Measurements from ENCODE around the gene TBL3. TPM values are rescaled to one million over a fixed set of nuclear protein-coding genes. Genes with fewer than 3 reads are reported as not detected.

TBL3 gene
- total and polyA plus RNA-seq, 4 donors = 12.5 to 24.3 (median 14.2) TPM

DNA sequence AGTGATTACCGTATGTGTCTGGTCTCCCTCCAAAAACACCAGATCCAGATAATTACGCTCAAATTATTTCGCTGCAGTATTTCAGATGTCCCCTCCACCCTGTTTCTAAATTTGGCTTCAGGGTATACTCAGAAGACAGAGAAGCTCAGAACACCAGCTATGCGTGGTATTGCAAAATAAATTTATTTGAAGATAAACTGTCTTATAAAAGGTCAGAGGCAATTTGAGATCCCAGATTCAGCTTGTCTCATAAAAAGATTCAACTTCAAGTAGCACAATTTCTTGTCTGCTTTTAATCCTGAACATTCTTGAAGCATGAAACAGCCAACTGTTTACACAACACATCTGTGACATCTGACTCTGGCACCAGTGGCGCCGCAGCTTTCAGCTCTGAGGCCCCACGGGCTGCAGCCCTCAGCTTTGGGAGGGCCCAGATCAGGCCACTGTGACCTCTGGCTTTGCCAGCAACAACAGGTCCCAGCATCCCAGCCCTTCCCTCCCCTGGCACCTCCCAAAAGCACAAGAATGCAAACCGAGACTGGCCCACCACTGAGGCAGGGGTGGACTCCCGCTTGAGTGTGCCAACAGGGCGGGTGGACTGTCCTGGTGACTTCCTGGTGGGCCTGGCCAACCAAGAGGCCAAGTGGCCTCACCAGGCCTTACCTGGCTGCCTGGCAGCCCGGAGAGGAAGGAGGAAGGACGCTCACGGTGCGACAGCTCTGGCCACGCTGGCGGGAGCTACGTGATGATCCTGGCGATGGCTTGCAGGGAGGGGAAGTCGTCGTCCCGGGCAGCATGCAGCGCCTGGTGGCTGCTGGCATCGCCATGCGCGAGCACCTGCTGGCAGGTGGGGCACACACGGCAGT, 25.9 kb downstream of the TBL3 start (continued):
- TF ChIP-seq, protein P1, sequence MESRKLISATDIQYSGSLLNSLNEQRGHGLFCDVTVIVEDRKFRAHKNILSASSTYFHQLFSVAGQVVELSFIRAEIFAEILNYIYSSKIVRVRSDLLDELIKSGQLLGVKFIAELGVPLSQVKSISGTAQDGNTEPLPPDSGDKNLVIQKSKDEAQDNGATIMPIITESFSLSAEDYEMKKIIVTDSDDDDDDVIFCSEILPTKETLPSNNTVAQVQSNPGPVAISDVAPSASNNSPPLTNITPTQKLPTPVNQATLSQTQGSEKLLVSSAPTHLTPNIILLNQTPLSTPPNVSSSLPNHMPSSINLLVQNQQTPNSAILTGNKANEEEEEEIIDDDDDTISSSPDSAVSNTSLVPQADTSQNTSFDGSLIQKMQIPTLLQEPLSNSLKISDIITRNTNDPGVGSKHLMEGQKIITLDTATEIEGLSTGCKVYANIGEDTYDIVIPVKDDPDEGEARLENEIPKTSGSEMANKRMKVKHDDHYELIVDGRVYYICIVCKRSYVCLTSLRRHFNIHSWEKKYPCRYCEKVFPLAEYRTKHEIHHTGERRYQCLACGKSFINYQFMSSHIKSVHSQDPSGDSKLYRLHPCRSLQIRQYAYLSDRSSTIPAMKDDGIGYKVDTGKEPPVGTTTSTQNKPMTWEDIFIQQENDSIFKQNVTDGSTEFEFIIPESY (IDR thresholded peaks at IDR 0.05) = no peak
- no peak for TF ChIP-seq FOXA2 (IDR thresholded peaks at IDR 0.05)
- no peak for TF ChIP-seq HNF4A (conservative IDR thresholded peaks at IDR 0.05)
- TF ChIP-seq, protein P2, sequence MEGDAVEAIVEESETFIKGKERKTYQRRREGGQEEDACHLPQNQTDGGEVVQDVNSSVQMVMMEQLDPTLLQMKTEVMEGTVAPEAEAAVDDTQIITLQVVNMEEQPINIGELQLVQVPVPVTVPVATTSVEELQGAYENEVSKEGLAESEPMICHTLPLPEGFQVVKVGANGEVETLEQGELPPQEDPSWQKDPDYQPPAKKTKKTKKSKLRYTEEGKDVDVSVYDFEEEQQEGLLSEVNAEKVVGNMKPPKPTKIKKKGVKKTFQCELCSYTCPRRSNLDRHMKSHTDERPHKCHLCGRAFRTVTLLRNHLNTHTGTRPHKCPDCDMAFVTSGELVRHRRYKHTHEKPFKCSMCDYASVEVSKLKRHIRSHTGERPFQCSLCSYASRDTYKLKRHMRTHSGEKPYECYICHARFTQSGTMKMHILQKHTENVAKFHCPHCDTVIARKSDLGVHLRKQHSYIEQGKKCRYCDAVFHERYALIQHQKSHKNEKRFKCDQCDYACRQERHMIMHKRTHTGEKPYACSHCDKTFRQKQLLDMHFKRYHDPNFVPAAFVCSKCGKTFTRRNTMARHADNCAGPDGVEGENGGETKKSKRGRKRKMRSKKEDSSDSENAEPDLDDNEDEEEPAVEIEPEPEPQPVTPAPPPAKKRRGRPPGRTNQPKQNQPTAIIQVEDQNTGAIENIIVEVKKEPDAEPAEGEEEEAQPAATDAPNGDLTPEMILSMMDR (IDR thresholded peaks at IDR 0.05; ENCODE audit: low read depth, low read length, missing input control) = no peak

DNA sequence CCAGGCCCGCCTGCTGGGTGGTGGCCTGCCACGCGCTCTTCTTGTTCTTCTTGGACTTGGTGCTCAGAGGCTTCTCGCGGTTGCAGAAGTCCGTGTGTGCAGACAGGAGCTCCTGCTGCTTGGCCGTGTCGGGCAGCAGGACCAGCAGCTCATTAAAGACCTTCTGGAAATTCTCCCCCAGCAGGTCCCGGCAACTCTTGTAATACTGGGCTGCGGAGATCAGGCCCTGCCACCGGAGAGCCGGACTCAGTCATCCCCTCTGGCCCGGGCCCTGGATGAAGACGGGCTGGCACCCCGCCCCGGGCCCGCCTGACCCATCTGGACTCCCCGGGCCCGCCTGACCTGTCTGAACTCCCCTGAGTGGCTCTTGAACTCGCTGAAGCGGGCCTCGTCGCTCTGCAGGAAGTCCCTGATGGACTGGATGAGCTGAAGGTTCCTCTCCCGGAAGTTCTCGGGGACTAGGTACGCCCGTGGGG, 26.5 kb downstream of the TBL3 start:
- Histone ChIP-seq H3K4me1 (ENCODE audit: control insufficient read depth in 4 of 4, insufficient read depth in 4 of 4, low read length in 3 of 4) (peaks cover 0 to 6% (median 1%) of the 10 kb centered on the region in 4 donors), H3K9ac (ENCODE audit: low read depth in 1 of 2, low read length in 2 of 2) (no peak overlapping the region), H3K27ac (ENCODE audit: low read depth in 1 of 2, low read length in 2 of 2) (no peak overlapping the region), H3K27me3 (ENCODE audit: control insufficient read depth in 4 of 4, insufficient read depth in 4 of 4, low read length in 3 of 4) (no peaks in the 10 kb centered on the region), H3K36me3 (ENCODE audit: control insufficient read depth in 4 of 4, insufficient read depth in 3 of 4, low read depth in 1 of 4, low read length in 3 of 4) (peaks cover 24 to 66% (median 28%) of the 10 kb centered on the region in 4 donors), H3K9me3 (ENCODE audit: control insufficient read depth in 4 of 4, low read length in 3 of 4) (no peaks in the 10 kb centered on the region), H3K4me3 (ENCODE audit: low read depth in 1 of 3, low read length in 3 of 3) (no peak overlapping the region)
- 95% methylated on average over 27 of the region's 27 CpGs for WGBS
- TF ChIP-seq SP1 (IDR thresholded peaks at IDR 0.05) (no peak), HNF4G (IDR thresholded peaks at IDR 0.05) (no peak), GABPA (IDR thresholded peaks at IDR 0.05 in 1 of 2, conservative IDR thresholded peaks at IDR 0.05 in 1 of 2) (no peak), FOXA2 (IDR thresholded peaks at IDR 0.05) (no peak), HNF4A (conservative IDR thresholded peaks at IDR 0.05) (no peak), FOXA1 (IDR thresholded peaks at IDR 0.05) (no peak), TAF1 (conservative IDR thresholded peaks at IDR 0.05) (no peak), NR2F2 (IDR thresholded peaks at IDR 0.05) (no peak), EGR1 (IDR thresholded peaks at IDR 0.05; ENCODE audit: low read depth in 2 of 2) (no peak), YY1 (IDR thresholded peaks at IDR 0.05) (no peak), RAD21 (IDR thresholded peaks at IDR 0.05) (no peak)
- TF ChIP-seq, protein P3, sequence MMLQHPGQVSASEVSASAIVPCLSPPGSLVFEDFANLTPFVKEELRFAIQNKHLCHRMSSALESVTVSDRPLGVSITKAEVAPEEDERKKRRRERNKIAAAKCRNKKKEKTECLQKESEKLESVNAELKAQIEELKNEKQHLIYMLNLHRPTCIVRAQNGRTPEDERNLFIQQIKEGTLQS (IDR thresholded peaks at IDR 0.05) = no peak
- TF ChIP-seq, protein P2 (IDR thresholded peaks at IDR 0.05; ENCODE audit: low read depth, low read length, missing input control) = no peak
- TF ChIP-seq, protein P1 (IDR thresholded peaks at IDR 0.05) = no peak
- TF ChIP-seq, protein P4, sequence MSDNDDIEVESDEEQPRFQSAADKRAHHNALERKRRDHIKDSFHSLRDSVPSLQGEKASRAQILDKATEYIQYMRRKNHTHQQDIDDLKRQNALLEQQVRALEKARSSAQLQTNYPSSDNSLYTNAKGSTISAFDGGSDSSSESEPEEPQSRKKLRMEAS (IDR thresholded peaks at IDR 0.05) = no peak
- DNase-seq (ENCODE audit: low spot score) = no peak
